ENCODE results near the gene TPH2.

Gene TPH2

GRCh38 chr12:71938728-71939385 lies at the start of gene TPH2:
TSS of gene TPH2 (plus strand) at chr12:71938845. CDS start at chr12:71938987, 142 bp downstream.
- DNase-seq (ENCODE audit: extremely low spot score), result peak; percentile 85
- POLR2A ChIA-PET, result no interaction called here

GRCh38 chr12:71890475-71890874 lies 48.2 kb upstream of the TPH2 start:
- POLR2A ChIA-PET, result no interaction called here
- DNase-seq (ENCODE audit: extremely low spot score), result no peak
- CTCF ChIA-PET, result no interaction called here
- TF ChIP-seq PKNOX1 (IDR thresholded peaks at IDR 0.05) (no peak), NFRKB (IDR thresholded peaks at IDR 0.05) (no peak), FOXA1 (IDR thresholded peaks at IDR 0.05) (no peak), LEF1 (IDR thresholded peaks at IDR 0.05; ENCODE audit: borderline replicate concordance) (no peak), SUZ12 (IDR thresholded peaks at IDR 0.05) (no peak), FOXM1 (IDR thresholded peaks at IDR 0.05; ENCODE audit: borderline replicate concordance) (no peak)

More at GRCh38 chr12:71938728-71939385, at the start of gene TPH2:
- TF ChIP-seq PKNOX1 (IDR thresholded peaks at IDR 0.05) (0 out of 2 replicates have a peak, but pooled peaks have one; percentile 12), ARNT (IDR thresholded peaks at IDR 0.05) (peak; percentile 39; the same call in 1 of the 2 replicates), LEF1 (IDR thresholded peaks at IDR 0.05; ENCODE audit: borderline replicate concordance) (no peak)
- CTCF ChIA-PET, result interaction anchor here (1.0 to 1.5 kb wide), 2 partner anchors 11 to 37 kb away, joined by 3 to 5 read pairs; no protein-coding TSS in a partner anchor

GRCh38 chr12:71892059-71892458 lies 46.6 kb upstream of the TPH2 start:
- CTCF ChIA-PET, result no interaction called here
- POLR2A ChIA-PET, result no interaction called here

GRCh38 chr12:71896205-71896882 lies 42.3 kb upstream of the TPH2 start:
- no peak for TF ChIP-seq LEF1 (IDR thresholded peaks at IDR 0.05; ENCODE audit: borderline replicate concordance)
- no peak for TF ChIP-seq TARDBP (IDR thresholded peaks at IDR 0.05)
- TF ChIP-seq SUZ12 (IDR thresholded peaks at IDR 0.05), result no peak
- no peak for TF ChIP-seq FOXM1 (IDR thresholded peaks at IDR 0.05; ENCODE audit: borderline replicate concordance)
- no peak for TF ChIP-seq ELF4 (IDR thresholded peaks at IDR 0.05)
- no peak for TF ChIP-seq L3MBTL2 (conservative IDR thresholded peaks at IDR 0.05)
- TF ChIP-seq FOXA1 (IDR thresholded peaks at IDR 0.05), result no peak
- no peak for TF ChIP-seq SP1 (IDR thresholded peaks at IDR 0.05)
- TF ChIP-seq BHLHE40 (IDR thresholded peaks at IDR 0.05; ENCODE audit: borderline replicate concordance), result no peak
- no peak for TF ChIP-seq FOXK2 (IDR thresholded peaks at IDR 0.05)
- no peak for TF ChIP-seq NFRKB (IDR thresholded peaks at IDR 0.05)
- no peak for TF ChIP-seq ARNT (IDR thresholded peaks at IDR 0.05)
- TF ChIP-seq PKNOX1 (IDR thresholded peaks at IDR 0.05), result no peak
- no peak for TF ChIP-seq CTBP1 (IDR thresholded peaks at IDR 0.05; ENCODE audit: borderline replicate concordance)
- TF ChIP-seq HDGF (IDR thresholded peaks at IDR 0.05; ENCODE audit: borderline replicate concordance), result no peak
- no peak for TF ChIP-seq ZNF384 (IDR thresholded peaks at IDR 0.05)
- CTCF ChIA-PET, result no interaction called here
- DNase-seq (ENCODE audit: extremely low spot score), result no peak
- POLR2A ChIA-PET, result no interaction called here

More at GRCh38 chr12:71892059-71892458, 46.6 kb upstream of the TPH2 start:
- no peak for TF ChIP-seq PKNOX1 (IDR thresholded peaks at IDR 0.05)
- no peak for TF ChIP-seq ELF4 (IDR thresholded peaks at IDR 0.05)
- TF ChIP-seq NFRKB (IDR thresholded peaks at IDR 0.05), result no peak
- TF ChIP-seq FOXK2 (IDR thresholded peaks at IDR 0.05), result no peak
- TF ChIP-seq LEF1 (IDR thresholded peaks at IDR 0.05; ENCODE audit: borderline replicate concordance), result no peak
- no peak for TF ChIP-seq HDGF (IDR thresholded peaks at IDR 0.05; ENCODE audit: borderline replicate concordance)
- no peak for TF ChIP-seq ZNF384 (IDR thresholded peaks at IDR 0.05)
- TF ChIP-seq L3MBTL2 (conservative IDR thresholded peaks at IDR 0.05), result no peak
- no peak for TF ChIP-seq ARNT (IDR thresholded peaks at IDR 0.05)
- TF ChIP-seq SUZ12 (IDR thresholded peaks at IDR 0.05), result no peak
- no peak for TF ChIP-seq TARDBP (IDR thresholded peaks at IDR 0.05)
- no peak for TF ChIP-seq CTBP1 (IDR thresholded peaks at IDR 0.05; ENCODE audit: borderline replicate concordance)
- TF ChIP-seq FOXM1 (IDR thresholded peaks at IDR 0.05; ENCODE audit: borderline replicate concordance), result no peak
- TF ChIP-seq FOXA1 (IDR thresholded peaks at IDR 0.05), result no peak
- no peak for TF ChIP-seq BHLHE40 (IDR thresholded peaks at IDR 0.05; ENCODE audit: borderline replicate concordance)
- no peak for TF ChIP-seq SP1 (IDR thresholded peaks at IDR 0.05)
- DNase-seq (ENCODE audit: extremely low spot score), result no peak

- CTCF ChIA-PET, result no interaction called here
Measured at GRCh38 chr12:71900091-71900490, 38.6 kb upstream of the TPH2 start.

GRCh38 chr12:71904629-71905028 lies 34.0 kb upstream of the TPH2 start:
- ChIA-PET CTCF (no interaction called here), POLR2A (no interaction called here)
- TF ChIP-seq LEF1 (IDR thresholded peaks at IDR 0.05; ENCODE audit: borderline replicate concordance) (no peak), NFRKB (IDR thresholded peaks at IDR 0.05) (no peak), ARNT (IDR thresholded peaks at IDR 0.05) (no peak), SP1 (IDR thresholded peaks at IDR 0.05) (no peak), TARDBP (IDR thresholded peaks at IDR 0.05) (no peak), SUZ12 (IDR thresholded peaks at IDR 0.05) (no peak), BHLHE40 (IDR thresholded peaks at IDR 0.05; ENCODE audit: borderline replicate concordance) (no peak), HDGF (IDR thresholded peaks at IDR 0.05; ENCODE audit: borderline replicate concordance) (no peak), PKNOX1 (IDR thresholded peaks at IDR 0.05) (no peak), CTBP1 (IDR thresholded peaks at IDR 0.05; ENCODE audit: borderline replicate concordance) (no peak), FOXA1 (IDR thresholded peaks at IDR 0.05) (no peak), L3MBTL2 (conservative IDR thresholded peaks at IDR 0.05) (no peak), ZNF384 (IDR thresholded peaks at IDR 0.05) (no peak), FOXK2 (IDR thresholded peaks at IDR 0.05) (no peak), ELF4 (IDR thresholded peaks at IDR 0.05) (no peak), FOXM1 (IDR thresholded peaks at IDR 0.05; ENCODE audit: borderline replicate concordance) (no peak)
- no peak for DNase-seq (ENCODE audit: extremely low spot score)

More at GRCh38 chr12:71900091-71900490, 38.6 kb upstream of the TPH2 start:
- DNase-seq (ENCODE audit: extremely low spot score), result peak; percentile 8
- POLR2A ChIA-PET, result no interaction called here
- TF ChIP-seq HDGF (IDR thresholded peaks at IDR 0.05; ENCODE audit: borderline replicate concordance) (no peak), SUZ12 (IDR thresholded peaks at IDR 0.05) (no peak), ELF4 (IDR thresholded peaks at IDR 0.05) (no peak), FOXK2 (IDR thresholded peaks at IDR 0.05) (no peak)
